OCI-LY7 (cell line): ENCODE measurements around the gene MYL11. TPM values are rescaled to one million over a fixed set of nuclear protein-coding genes. Genes with fewer than 3 reads are reported as not detected.

Experiments used
- BruUV-seq: library from RNA; stranded (reverse); fragments of 400-500 nt; replicated peaks from 2 replicates; lab custom pipeline; 2021; lab: Mats Ljungman, UMichigan
- CTCF ChIA-PET: fragments of 300-600 bp; sonication (Branson Sonifier 250); formaldehyde crosslinking; loops from one replicate; lab custom pipeline; 2022; ENCODE audit warnings: antibody characterized with exemption; ENCODE audit not compliant: unreplicated experiment; lab: Charles Lee
- POLR2A ChIA-PET: fragments of 300-600 bp; sonication (Branson Sonifier 250); formaldehyde crosslinking; loops from one replicate; lab custom pipeline; 2022; ENCODE audit warnings: antibody characterized with exemption; lab: Charles Lee
- DNase-seq: peaks from one replicate; pipeline ENCODE4 v3.0.0-alpha.2; 2015; ENCODE audit warnings: low spot score
- H2AFZ ChIP-seq: fragments of 200-600 bp; sonication (generic), shearing (Covaris generic); 2 replicates; pipeline ENCODE4 v1.6.1; 2014; ENCODE audit warnings: mild to moderate bottlenecking, antibody characterized with exemption, low read length, moderate library complexity
- H3K27ac ChIP-seq: fragments of 200-600 bp; sonication (generic); 2 replicates; pipeline ENCODE4 v1.5.1; 2014; ENCODE audit warnings: mixed run types, low read depth, mild to moderate bottlenecking, moderate library complexity, low read length, inconsistent platforms; ENCODE audit not compliant: poor library complexity, severe bottlenecking
- H3K36me3 ChIP-seq: fragments of 200-600 bp; sonication (generic); 2 replicates; pipeline ENCODE4 v1.6.1; 2014; ENCODE audit warnings: mild to moderate bottlenecking, antibody characterized with exemption, low read length, moderate library complexity, mixed read lengths; ENCODE audit not compliant: insufficient read depth
- H3K4me1 ChIP-seq: fragments of 200-600 bp; sonication (generic); 2 replicates; pipeline ENCODE4 v1.5.1; 2014; ENCODE audit warnings: mild to moderate bottlenecking, low read length; ENCODE audit not compliant: insufficient read depth, poor library complexity, severe bottlenecking
- H3K4me2 ChIP-seq: fragments of 200-600 bp; sonication (generic); 2 replicates; pipeline ENCODE4 v1.6.1; 2014; ENCODE audit warnings: mild to moderate bottlenecking, low read length
- H3K4me3 ChIP-seq: fragments of 200-600 bp; sonication (generic); 2 replicates; pipeline ENCODE4 v1.5.1; 2014; ENCODE audit warnings: mild to moderate bottlenecking, low read depth, low read length; ENCODE audit not compliant: poor library complexity, severe bottlenecking
- H3K79me2 ChIP-seq: fragments of 200-600 bp; sonication (generic); 2 replicates; pipeline ENCODE4 v1.6.1; 2016; ENCODE audit warnings: low read depth, mild to moderate bottlenecking, low read length, moderate library complexity, mixed read lengths; ENCODE audit not compliant: insufficient read depth
- H3K9me2 ChIP-seq: fragments of 200-600 bp; sonication (generic); 2 replicates; pipeline ENCODE4 v1.6.1; 2016; ENCODE audit warnings: mild to moderate bottlenecking, low read length, mixed read lengths; ENCODE audit not compliant: insufficient read depth
- H3K9me3 ChIP-seq: fragments of 200-600 bp; sonication (generic); 2 replicates; pipeline ENCODE4 v1.6.1; 2014; ENCODE audit warnings: mild to moderate bottlenecking, mixed run types, low read length, mixed read lengths
- H4K20me1 ChIP-seq: fragments of 200-600 bp; sonication (generic); 2 replicates; pipeline ENCODE4 v1.6.1; 2014; ENCODE audit warnings: mild to moderate bottlenecking, antibody characterized with exemption, low read length, moderate library complexity, mixed read lengths; ENCODE audit not compliant: insufficient read depth
- EZH2phosphoT487 ChIP-seq: fragments of 200-600 bp; sonication (generic); IDR thresholded peaks from 2 replicates; pipeline ENCODE4 v1.6.1; 2018; ENCODE audit warnings: low read depth, borderline replicate concordance, mild to moderate bottlenecking, mixed run types, antibody characterized with exemption, low read length, moderate library complexity, mixed read lengths
- intact Hi-C: fragments of 100-400 bp; cut with micrococcal nuclease; formaldehyde crosslinking; loops from one replicate; pipeline ENCODE4 v1.10.0; 2022; ENCODE audit not compliant: unreplicated experiment
- total RNA-seq, 2 experiments: library from RNA; depleted of rRNA in 1 of 2; stranded (reverse); fragments of >200 nt in 1 of 2; shearing (Covaris generic) in 1 of 2; gene quantifications; 2 replicates each; pipeline ENCODE4 v1.2.3, GENCODE V29; 2014 to 2022
- TF ChIP-seq, protein P1 (sequence below): fragments of 200-600 bp; sonication (generic); conservative IDR thresholded peaks from 2 replicates; pipeline ENCODE4 v1.5.1; 2014; ENCODE audit warnings: mild to moderate bottlenecking, antibody characterized with exemption, low read length, moderate library complexity, mixed read lengths

MYL11 gene
- total RNA-seq, 2 experiments from 2014 or later, result 3.2 to 3.9 TPM

GRCh38 chr16:30380072-30380802, 5.6 kb downstream of the MYL11 start:
- ChIA-PET CTCF (interaction anchor here (0.5 to 0.6 kb wide), 2 partner anchors 38 to 360 kb away, joined by 3 read pairs; no protein-coding TSS in a partner anchor), POLR2A (interaction anchor here (0.7 to 2.8 kb wide), 2 partner anchors 9 to 11 kb away, joined by 3 to 10 read pairs; partner anchors contain the start of gene TBC1D10B)
- peak overlapping the region; percentile 97 for H3K27ac ChIP-seq
- H3K9me3 ChIP-seq, result no peaks in the 10 kb centered on the region
- peak overlapping the region; percentile 98 for H3K4me2 ChIP-seq
- H3K79me2 ChIP-seq, result peaks cover 35% of the 10 kb centered on the region; the same call in 1 of the 2 replicates
- H3K4me3 ChIP-seq, result peak overlapping the region; percentile 85
- peaks cover 21% of the 10 kb centered on the region for H3K36me3 ChIP-seq
- peaks cover 52% of the 10 kb centered on the region for H3K4me1 ChIP-seq
- no peak for DNase-seq
- H2AFZ ChIP-seq, result no peak overlapping the region
- TF ChIP-seq, protein P1, sequence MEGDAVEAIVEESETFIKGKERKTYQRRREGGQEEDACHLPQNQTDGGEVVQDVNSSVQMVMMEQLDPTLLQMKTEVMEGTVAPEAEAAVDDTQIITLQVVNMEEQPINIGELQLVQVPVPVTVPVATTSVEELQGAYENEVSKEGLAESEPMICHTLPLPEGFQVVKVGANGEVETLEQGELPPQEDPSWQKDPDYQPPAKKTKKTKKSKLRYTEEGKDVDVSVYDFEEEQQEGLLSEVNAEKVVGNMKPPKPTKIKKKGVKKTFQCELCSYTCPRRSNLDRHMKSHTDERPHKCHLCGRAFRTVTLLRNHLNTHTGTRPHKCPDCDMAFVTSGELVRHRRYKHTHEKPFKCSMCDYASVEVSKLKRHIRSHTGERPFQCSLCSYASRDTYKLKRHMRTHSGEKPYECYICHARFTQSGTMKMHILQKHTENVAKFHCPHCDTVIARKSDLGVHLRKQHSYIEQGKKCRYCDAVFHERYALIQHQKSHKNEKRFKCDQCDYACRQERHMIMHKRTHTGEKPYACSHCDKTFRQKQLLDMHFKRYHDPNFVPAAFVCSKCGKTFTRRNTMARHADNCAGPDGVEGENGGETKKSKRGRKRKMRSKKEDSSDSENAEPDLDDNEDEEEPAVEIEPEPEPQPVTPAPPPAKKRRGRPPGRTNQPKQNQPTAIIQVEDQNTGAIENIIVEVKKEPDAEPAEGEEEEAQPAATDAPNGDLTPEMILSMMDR, result no peak
- no peak for TF ChIP-seq EZH2phosphoT487
- no peaks in the 10 kb centered on the region for H3K9me2 ChIP-seq
- intact Hi-C loops, result no loop called here
- no TSS peak for BruUV-seq
- no peaks in the 10 kb centered on the region for H4K20me1 ChIP-seq

GRCh38 chr16:30380803-30381208, 6.2 kb downstream of the MYL11 start:
- H2AFZ ChIP-seq, result no peak overlapping the region
- no peak for DNase-seq
- H3K4me2 ChIP-seq, result peak overlapping the region; percentile 98
- peak overlapping the region; percentile 85 for H3K4me3 ChIP-seq
- POLR2A ChIA-PET, result interaction anchor here (0.7 to 2.8 kb wide), 3 partner anchors 9 to 14 kb away, joined by 3 to 22 read pairs (median 10); partner anchors contain the start of genes TBC1D10B and ZNF48
- peaks cover 21% of the 10 kb centered on the region for H3K36me3 ChIP-seq
- H3K9me3 ChIP-seq, result no peaks in the 10 kb centered on the region
- CTCF ChIA-PET, result no interaction called here
- peaks cover 35% of the 10 kb centered on the region; the same call in 1 of the 2 replicates for H3K79me2 ChIP-seq
- TF ChIP-seq EZH2phosphoT487, result no peak
- TF ChIP-seq, protein P1, result no peak
- no peaks in the 10 kb centered on the region for H4K20me1 ChIP-seq
- H3K27ac ChIP-seq, result peak overlapping the region; percentile 97
- no TSS peak for BruUV-seq
- no peaks in the 10 kb centered on the region for H3K9me2 ChIP-seq
- peaks cover 52% of the 10 kb centered on the region for H3K4me1 ChIP-seq
- intact Hi-C loops, result no loop called here
